ENCODE measurements around the gene PPP1R1A. TPM values are rescaled to one million over a fixed set of nuclear protein-coding genes. Genes with fewer than 3 reads are reported as not detected.
A peak's percentile ranks its signal among the peaks of the same experiment; 100 is the strongest.

The PPP1R1A gene
- total RNA-seq, 4 donors from 2014 or later: 3.6 to 10.2 (median 7.0) TPM

GRCh38 chr12:54593135-54593534 lies 4.7 kb upstream of the PPP1R1A start:
- TF ChIP-seq POLR2AphosphoS5 (IDR thresholded peaks at IDR 0.05) (no peak), EP300 (IDR thresholded peaks at IDR 0.05) (no peak), CTCF (IDR thresholded peaks at IDR 0.05) (no peak), POLR2A (IDR thresholded peaks at IDR 0.05; ENCODE audit: low read depth) (no peak)
- Histone ChIP-seq H3K36me3 (no peaks in the 10 kb centered on the region), H3K27me3 (peaks cover 0 to 7% (median 0%) of the 10 kb centered on the region in 4 donors), H3K4me3 (no peak overlapping the region), H3K9me3 (no peaks in the 10 kb centered on the region), H3K4me1 (peaks cover 23 to 30% (median 29%) of the 10 kb centered on the region in 4 donors), H3K27ac (replicated peaks in 1 of 4) (no peak overlapping the region)
- WGBS: 77% methylated on average over 4 of the region's 4 CpGs
- intact Hi-C loops (cut with DNase I): no loop called here
- DNase-seq (ENCODE audit: extremely low spot score): no peak

GRCh38 chr12:54592316-54592715 lies 3.9 kb upstream of the PPP1R1A start:
- Histone ChIP-seq H3K4me3 (no peak overlapping the region), H3K27ac (replicated peaks in 1 of 4) (no peak overlapping the region), H3K27me3 (peaks cover 0 to 10% (median 0%) of the 10 kb centered on the region in 4 donors), H3K36me3 (no peaks in the 10 kb centered on the region), H3K4me1 (peaks cover 31 to 38% (median 36%) of the 10 kb centered on the region in 4 donors), H3K9me3 (no peaks in the 10 kb centered on the region)
- no peak for DNase-seq (ENCODE audit: extremely low spot score)
- intact Hi-C loops (cut with DNase I): no loop called here
- TF ChIP-seq POLR2A (IDR thresholded peaks at IDR 0.05; ENCODE audit: low read depth): no peak
- no peak for TF ChIP-seq EP300 (IDR thresholded peaks at IDR 0.05)
- no peak for TF ChIP-seq CTCF (IDR thresholded peaks at IDR 0.05)
- no peak for TF ChIP-seq POLR2AphosphoS5 (IDR thresholded peaks at IDR 0.05)
- WGBS: 84% methylated on average over 2 of the region's 2 CpGs

- no peak for DNase-seq (ENCODE audit: extremely low spot score)
- 32% methylated on average over 7 of the region's 7 CpGs for WGBS
- intact Hi-C loops (cut with DNase I): no loop called here
- TF ChIP-seq POLR2A (IDR thresholded peaks at IDR 0.05; ENCODE audit: low read depth) (no peak), EP300 (IDR thresholded peaks at IDR 0.05) (no peak), POLR2AphosphoS5 (IDR thresholded peaks at IDR 0.05) (no peak), CTCF (IDR thresholded peaks at IDR 0.05) (no peak)
- H3K27ac ChIP-seq (replicated peaks in 1 of 4): peak overlapping the region in 3 of 4 donors; percentile 2 to 45 (median 31)
- no peak overlapping the region for H3K4me3 ChIP-seq
- H3K9me3 ChIP-seq: no peaks in the 10 kb centered on the region
- H3K27me3 ChIP-seq: peaks cover 0 to 10% (median 0%) of the 10 kb centered on the region in 4 donors
- peaks cover 40 to 47% (median 43%) of the 10 kb centered on the region in 4 donors for H3K4me1 ChIP-seq
- H3K36me3 ChIP-seq: no peaks in the 10 kb centered on the region
Observed at GRCh38 chr12:54590978-54591591, 2.6 kb upstream of the PPP1R1A start.

GRCh38 chr12:54589964-54590363 lies 1.5 kb upstream of the PPP1R1A start:
- H3K27ac ChIP-seq (replicated peaks in 1 of 4): no peak overlapping the region
- H3K36me3 ChIP-seq: no peaks in the 10 kb centered on the region
- peaks cover 40 to 47% (median 43%) of the 10 kb centered on the region in 4 donors for H3K4me1 ChIP-seq
- DNase-seq (ENCODE audit: extremely low spot score): no peak
- H3K27me3 ChIP-seq: peaks cover 0 to 10% (median 0%) of the 10 kb centered on the region in 4 donors
- no peak for TF ChIP-seq CTCF (IDR thresholded peaks at IDR 0.05)
- no peak for TF ChIP-seq POLR2A (IDR thresholded peaks at IDR 0.05; ENCODE audit: low read depth)
- TF ChIP-seq POLR2AphosphoS5 (IDR thresholded peaks at IDR 0.05): no peak
- H3K9me3 ChIP-seq: no peaks in the 10 kb centered on the region
- WGBS: 86% methylated on average over 5 of the region's 5 CpGs
- H3K4me3 ChIP-seq: no peak overlapping the region
- intact Hi-C loops (cut with DNase I): no loop called here

All from esophagus muscularis mucosa (tissue), 4 donors.